ENCODE measurements around the gene METTL22. TPM values are rescaled to one million over a fixed set of nuclear protein-coding genes. Genes with fewer than 3 reads are reported as not detected.
A peak's percentile ranks its signal among the peaks of the same experiment; 100 is the strongest.

The METTL22 gene
- polyA plus RNA-seq, 12 donors = 12.1 to 30.3 (median 19.3) TPM; not detected in 1

GRCh38 chr16:8663192-8664089 is 41.9 kb downstream of the METTL22 start:
- DNase-seq = no peak

- DNase-seq = no peak
These were observed 44.0 kb downstream of the METTL22 start for GRCh38 chr16:8665529-8665928.

- DNase-seq = no peak
These were observed 46.0 kb downstream of the METTL22 start for GRCh38 chr16:8667492-8667891.

GRCh38 chr16:8668113-8668512 is 46.6 kb downstream of the METTL22 start:
- no peak for DNase-seq

GRCh38 chr16:8669481-8669880 is 48.0 kb downstream of the METTL22 start:
- no peak for DNase-seq

- DNase-seq = no peak
These were observed 48.6 kb downstream of the METTL22 start for GRCh38 chr16:8670014-8670560.

- no peak for DNase-seq
These were observed 52.3 kb downstream of the METTL22 start for GRCh38 chr16:8673611-8674412.

GRCh38 chr16:8674413-8675022 is 53.0 kb downstream of the METTL22 start, which contains the start of gene ABAT:
Gene ABAT (plus strand): TSS chr16:8674617. CDS start chr16:8735740, 61,123 bp downstream.
- DNase-seq = peak; percentile 80

GRCh38 chr16:8675183-8676159 is 54.0 kb downstream of the METTL22 start:
- no peak for DNase-seq

- no peak for DNase-seq
These were observed 54.7 kb downstream of the METTL22 start for GRCh38 chr16:8676160-8676547.

- DNase-seq = no peak
These were observed 55.4 kb downstream of the METTL22 start for GRCh38 chr16:8676737-8677375.

GRCh38 chr16:8677481-8677880 is 56.0 kb downstream of the METTL22 start:
- DNase-seq = no peak

GRCh38 chr16:8678068-8678927 is 56.8 kb downstream of the METTL22 start:
- no peak for DNase-seq

- no peak for DNase-seq
These were observed 57.7 kb downstream of the METTL22 start for GRCh38 chr16:8679151-8679550.

- no peak for DNase-seq
These were observed 61.2 kb downstream of the METTL22 start for GRCh38 chr16:8682551-8683259.

GRCh38 chr16:8683640-8684039 is 62.1 kb downstream of the METTL22 start:
- no peak for DNase-seq

- no peak for DNase-seq
These were observed 64.1 kb downstream of the METTL22 start for GRCh38 chr16:8685617-8686016.

- no peak for DNase-seq
These were observed 64.6 kb downstream of the METTL22 start for GRCh38 chr16:8686031-8686621.

Measured in muscle of arm (tissue), 12 donors.